Activated CD4-positive, CD25-positive, alpha-beta regulatory T cell treated with anti-CD3 and anti-CD28 coated beads, Interleukin-2, amount 50 U/mL, for 24 hours (primary cell): ENCODE results near the gene RCOR2.
"Not testable (repeated sequence)": the region's sequence is repeated elsewhere in the genome, so short reads cannot be mapped to it uniquely, and the experiment has no call there.

Source experiments
- ATAC-seq, 2 donors: fragments of 150-1000 bp; cut with Tn5 transposase; one replicate each; pipeline ENCODE4 v1.10.0; 2021; ENCODE audit warnings: mild to moderate bottlenecking in 1 of 2, moderate library complexity in 1 of 2

The RCOR2 gene

GRCh38 chr11:63876616-63877015 is 40.3 kb downstream of the RCOR2 start:
- no peak for ATAC-seq

GRCh38 chr11:63875506-63876065 is 41.4 kb downstream of the RCOR2 start:
- ATAC-seq = no peak

GRCh38 chr11:63874511-63874910 is 42.5 kb downstream of the RCOR2 start:
- ATAC-seq = no peak

GRCh38 chr11:63873311-63873710 is 43.7 kb downstream of the RCOR2 start:
- no peak for ATAC-seq

- no peak for ATAC-seq
These were observed 44.2 kb downstream of the RCOR2 start for GRCh38 chr11:63872800-63873197.

GRCh38 chr11:63871962-63872799 is 44.8 kb downstream of the RCOR2 start:
- ATAC-seq = peak; percentile 72 to 74

- ATAC-seq = no peak
These were observed 46.4 kb downstream of the RCOR2 start for GRCh38 chr11:63870351-63871140.

GRCh38 chr11:63869683-63870082 is 47.3 kb downstream of the RCOR2 start:
- no peak for ATAC-seq

GRCh38 chr11:63869171-63869591 is 47.8 kb downstream of the RCOR2 start:
- no peak for ATAC-seq

- ATAC-seq = no peak
These were observed 48.4 kb downstream of the RCOR2 start for GRCh38 chr11:63868399-63869064.

- ATAC-seq = no peak
These were observed 49.5 kb downstream of the RCOR2 start for GRCh38 chr11:63867511-63867910.

GRCh38 chr11:63866211-63866610 is 50.8 kb downstream of the RCOR2 start:
- ATAC-seq = peak; percentile 93 to 97

GRCh38 chr11:63863620-63864019 is 53.3 kb downstream of the RCOR2 start:
- ATAC-seq = not testable (repeated sequence)

GRCh38 chr11:63862923-63863322 is 54.0 kb downstream of the RCOR2 start:
- ATAC-seq = no peak
